NCI-H2107 (cell line): ENCODE measurements around the gene SPTBN5.
A peak's percentile ranks its signal among the peaks of the same experiment; 100 is the strongest.
"Not testable (repeated sequence)": the region's sequence is repeated elsewhere in the genome, so short reads cannot be mapped to it uniquely, and the experiment has no call there.

Experiments used
- DNase-seq: peaks from one replicate; lab custom pipeline; 2025; lab: John Stamatoyannopoulos, UW

The SPTBN5 gene

DNA sequence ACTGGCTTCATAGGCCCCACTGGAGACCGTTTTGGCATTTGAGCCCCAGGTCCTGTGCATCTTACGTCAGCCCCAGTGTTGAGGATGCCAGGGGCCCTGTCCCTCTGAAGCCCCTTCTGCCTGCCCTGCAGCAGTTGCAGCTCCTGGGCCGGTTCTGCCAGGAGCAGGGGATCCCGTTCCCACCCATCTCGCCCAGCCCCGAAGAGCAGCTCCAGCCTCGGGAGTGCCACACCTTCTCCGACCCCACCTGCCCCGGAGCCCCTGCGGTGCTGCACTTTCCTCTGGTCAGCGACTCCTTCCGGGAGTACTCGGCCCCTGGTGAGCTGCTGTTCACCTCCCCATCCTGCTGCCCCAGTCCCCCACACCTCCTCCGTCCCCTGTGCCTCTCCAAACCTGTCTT, 46.6 kb downstream of the SPTBN5 start:
- DNase-seq: no peak

DNA sequence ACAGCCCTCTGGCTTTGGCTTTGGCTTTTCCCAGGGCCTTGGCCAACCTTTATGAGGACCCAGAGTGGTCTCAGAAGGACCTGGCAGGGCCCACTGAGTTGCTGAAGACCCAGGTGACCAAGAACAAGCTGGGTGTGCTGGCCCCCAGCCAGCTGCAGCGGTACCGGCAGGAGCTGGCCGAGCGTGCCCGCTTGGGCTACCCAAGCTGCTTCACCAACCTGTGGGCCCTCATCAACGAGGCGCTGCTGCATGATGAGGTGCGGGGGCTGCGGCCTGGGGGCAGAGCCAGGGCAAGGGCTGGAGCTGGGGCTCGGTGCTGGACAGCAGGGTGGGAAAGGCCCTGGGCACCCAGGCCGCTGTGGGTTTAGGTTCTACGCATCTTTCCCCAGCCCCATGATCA, 49.0 kb downstream of the SPTBN5 start:
- DNase-seq: no peak

DNA sequence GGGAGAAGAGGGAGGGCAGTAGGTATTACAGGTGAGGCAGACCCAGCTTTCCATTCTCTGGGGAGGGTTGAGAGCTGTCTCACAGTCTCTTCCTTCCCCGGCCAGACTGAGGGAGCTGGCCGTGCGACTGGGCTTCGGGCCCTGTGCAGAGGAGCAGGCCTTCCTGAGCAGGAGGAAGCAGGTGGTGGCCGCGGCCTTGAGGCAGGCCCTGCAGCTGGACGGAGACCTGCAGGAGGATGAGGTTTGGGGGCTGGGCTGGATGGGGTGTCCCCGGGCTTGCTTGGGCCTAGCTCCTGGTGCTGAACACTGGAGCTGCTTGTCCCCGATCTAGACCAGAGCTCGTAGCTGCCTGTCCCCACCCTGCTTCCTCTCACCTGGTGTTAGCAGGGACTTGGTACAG, 50.3 kb downstream of the SPTBN5 start:
- DNase-seq: no peak

DNA sequence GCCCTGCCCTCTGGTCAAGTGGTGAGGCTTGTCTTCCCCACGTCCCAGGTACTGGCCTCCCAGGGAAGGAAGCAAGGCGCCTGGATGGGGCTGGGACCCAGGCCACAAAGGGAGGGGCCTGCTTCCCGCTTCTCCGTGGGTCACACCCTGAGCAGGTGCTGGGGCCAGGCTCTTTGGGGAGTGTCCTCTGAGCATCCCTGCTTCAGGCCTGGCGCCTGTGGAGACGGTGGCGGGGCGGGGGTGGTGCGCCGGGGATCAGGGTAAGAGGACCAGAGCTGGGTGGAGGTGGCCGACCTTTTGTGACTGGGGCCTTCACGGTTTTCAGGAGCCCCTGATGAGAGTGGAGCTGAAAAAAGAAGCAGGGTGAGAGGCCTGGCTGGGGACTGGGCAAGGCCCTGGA, 51.6 kb downstream of the SPTBN5 start:
- DNase-seq: no peak

GRCh38 chr15:41841131-41841530, 52.7 kb downstream of the SPTBN5 start:
- DNase-seq: no peak

GRCh38 chr15:41840673-41841072, 53.2 kb downstream of the SPTBN5 start:
- no peak for DNase-seq

DNA sequence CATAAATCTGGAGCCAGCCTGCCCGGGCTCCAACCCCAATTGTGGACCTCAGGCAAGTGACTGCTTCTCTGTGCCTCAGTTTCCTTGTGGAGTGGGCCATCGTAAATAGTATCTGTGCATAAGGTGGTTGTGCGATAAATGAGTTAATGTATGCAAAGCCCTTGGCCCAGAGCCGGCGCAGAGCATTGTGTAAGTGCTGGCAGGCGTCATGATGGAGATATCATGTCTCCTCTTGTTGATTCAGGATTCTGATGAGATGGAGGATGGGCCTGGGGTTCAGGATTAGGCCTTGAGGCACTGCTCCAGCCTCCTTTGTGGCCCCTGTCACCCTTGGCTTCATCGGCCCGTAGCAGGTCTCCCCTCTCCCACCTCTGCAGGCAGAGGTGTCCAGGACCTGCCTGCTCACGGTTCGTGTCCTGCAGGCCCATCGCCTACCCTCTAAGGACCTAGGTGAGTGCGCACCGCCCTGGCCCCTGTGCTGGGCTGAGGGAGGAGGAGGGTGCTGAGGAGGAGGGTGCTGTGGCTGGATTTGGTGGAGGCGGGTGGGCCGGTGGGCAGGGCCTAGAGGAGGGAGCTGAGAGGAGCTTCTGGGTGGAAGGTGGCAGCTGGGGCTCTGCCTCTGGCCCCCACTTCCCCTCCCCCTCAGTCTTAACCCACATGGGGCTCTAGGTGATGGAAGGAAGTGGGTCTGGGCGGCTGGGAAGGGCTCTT, 53.9 kb downstream of the SPTBN5 start:
- no peak for DNase-seq

GRCh38 chr15:41838400-41838897, 55.4 kb downstream of the SPTBN5 start, which contains the start of gene PLA2G4B:
Gene PLA2G4B, plus strand, starts transcription at chr15:41838847. Its CDS starts 67 bp downstream, at chr15:41838914.
- no peak for DNase-seq

GRCh38 chr15:41836713-41837454, 57.0 kb downstream of the SPTBN5 start:
- no peak for DNase-seq

DNA sequence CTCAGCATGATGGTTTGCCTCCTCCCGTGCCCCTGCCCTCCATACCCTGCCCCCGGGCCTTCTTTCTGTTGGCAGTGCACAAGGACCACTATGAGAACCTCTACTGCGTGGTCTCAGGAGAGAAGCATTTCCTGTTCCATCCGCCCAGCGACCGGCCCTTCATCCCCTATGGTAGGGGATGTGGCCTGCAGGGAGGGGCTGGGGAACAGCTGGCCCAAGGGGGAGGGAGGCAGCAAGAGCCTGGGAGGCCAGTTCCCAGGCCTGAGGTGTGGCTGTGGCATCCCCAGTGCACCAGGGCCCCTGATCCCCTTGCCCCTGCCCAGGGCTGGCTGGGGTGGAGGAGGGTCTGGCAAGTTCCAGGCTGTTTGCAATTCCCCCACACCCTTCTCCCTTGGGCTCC, 57.8 kb downstream of the SPTBN5 start:
- no peak for DNase-seq

DNA sequence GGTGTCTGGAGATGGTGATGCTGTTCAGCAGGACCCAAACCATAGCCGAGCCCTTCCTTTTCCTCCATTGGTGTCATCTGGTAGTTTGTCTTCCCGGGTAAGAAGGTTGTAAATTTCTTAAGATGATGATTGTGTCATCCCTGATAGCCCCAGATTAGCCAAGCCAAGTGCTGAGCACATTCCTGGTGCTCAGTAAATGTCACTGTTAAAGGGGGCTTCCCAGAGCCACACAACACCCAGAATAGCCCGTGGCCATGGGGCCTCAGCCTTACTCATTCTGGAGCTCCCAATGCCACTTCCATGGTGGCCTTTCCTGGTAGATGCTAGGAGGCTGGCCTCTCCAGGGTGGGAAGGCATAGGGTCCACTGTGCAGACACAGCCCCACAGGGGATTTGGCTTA, 59.8 kb downstream of the SPTBN5 start:
- no peak for DNase-seq

GRCh38 chr15:41832875-41833274, 61.0 kb downstream of the SPTBN5 start:
- peak; percentile 10 for DNase-seq

- no peak for DNase-seq
These were observed 61.6 kb downstream of the SPTBN5 start for GRCh38 chr15:41832208-41832607.

- DNase-seq: not testable (repeated sequence)
These were observed 62.6 kb downstream of the SPTBN5 start for GRCh38 chr15:41831291-41831690.

DNA sequence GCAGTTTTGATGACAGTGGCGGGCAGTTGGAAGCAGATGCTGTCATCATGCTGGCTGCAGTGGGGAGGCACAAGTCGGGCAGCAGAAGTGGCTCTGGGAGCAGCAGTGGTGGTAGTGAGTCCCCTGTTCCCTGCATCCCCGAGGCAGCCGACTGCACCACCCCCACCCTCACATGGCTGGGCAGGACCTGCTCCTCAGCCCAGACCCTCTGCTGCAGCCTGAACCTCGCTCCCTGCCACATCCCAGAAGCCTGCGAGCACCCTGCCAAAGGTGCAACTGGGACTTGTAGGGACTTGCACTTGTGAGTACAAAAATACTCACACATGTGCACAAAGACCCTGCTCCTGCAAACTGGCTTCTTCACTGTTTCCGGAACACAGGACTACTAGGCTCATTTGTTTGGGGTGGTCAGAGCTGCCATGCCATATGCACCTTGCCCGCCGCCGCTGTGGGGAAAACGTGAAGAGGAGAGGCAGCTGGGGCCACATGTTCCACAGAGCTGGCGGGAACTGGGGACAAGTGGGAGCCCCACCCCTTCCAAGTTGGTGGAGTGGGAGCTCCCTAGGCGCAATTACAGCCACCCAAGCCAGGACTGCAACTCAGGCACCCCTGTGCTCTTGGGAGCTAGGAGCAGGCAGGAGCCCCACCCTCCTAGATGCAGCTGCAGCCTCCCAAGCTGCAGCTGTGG, 63.8 kb downstream of the SPTBN5 start:
- DNase-seq: no peak

- DNase-seq: no peak
These were observed 65.1 kb downstream of the SPTBN5 start for GRCh38 chr15:41828807-41829141.

DNA sequence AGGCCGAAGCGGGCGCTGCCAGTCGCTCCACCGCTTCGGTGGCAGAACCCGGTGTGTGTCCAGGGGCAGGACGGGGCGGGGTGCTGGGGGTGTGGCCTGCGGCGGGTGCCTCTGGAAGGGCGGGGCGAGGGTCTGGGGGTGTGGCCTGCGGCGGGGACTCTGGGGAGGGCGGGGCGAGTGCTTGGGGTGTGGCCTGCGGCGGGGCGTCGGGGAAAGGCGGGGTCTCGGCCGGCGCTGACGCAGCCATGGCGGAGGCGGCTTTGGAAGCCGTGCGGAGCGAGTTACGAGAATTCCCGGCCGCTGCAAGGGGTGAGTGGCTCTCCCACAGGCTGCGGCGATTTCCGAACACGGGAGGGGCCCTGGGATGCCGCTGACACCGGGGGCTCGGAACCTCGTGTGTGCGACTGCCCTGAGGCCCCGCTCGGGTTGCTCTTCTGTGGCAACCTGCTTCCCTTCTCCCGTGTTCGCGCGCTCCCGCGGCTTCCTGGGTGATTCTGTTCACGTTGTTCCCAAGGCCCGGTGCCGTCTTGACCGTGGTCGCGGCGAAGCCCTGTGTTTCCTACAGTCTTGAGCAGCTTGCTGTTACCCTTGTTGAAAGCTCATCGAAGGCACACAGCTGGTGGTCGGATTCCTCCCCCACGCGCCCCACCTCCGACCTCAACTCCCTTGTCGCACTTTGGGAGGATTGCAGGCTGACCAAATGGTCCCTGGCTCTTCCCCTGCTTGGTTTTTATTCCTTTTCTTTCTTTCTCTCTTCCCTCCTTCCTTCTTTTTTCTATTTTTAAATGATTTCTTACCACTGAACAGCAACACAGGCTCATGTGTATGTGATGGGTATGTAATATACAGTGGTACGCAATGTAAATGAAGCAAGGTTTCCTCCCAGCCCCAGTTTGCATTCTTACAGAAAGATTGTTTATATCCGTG, 65.7 kb downstream of the SPTBN5 start, which contains the start of gene JMJD7:
Gene JMJD7 (plus strand): TSS at position 213 of the 927 bp plus-strand sequence. CDS start 33 bp downstream, at position 246.
- peak; percentile 64 for DNase-seq

GRCh38 chr15:41827290-41827879, 66.5 kb downstream of the SPTBN5 start:
- DNase-seq: no peak

DNA sequence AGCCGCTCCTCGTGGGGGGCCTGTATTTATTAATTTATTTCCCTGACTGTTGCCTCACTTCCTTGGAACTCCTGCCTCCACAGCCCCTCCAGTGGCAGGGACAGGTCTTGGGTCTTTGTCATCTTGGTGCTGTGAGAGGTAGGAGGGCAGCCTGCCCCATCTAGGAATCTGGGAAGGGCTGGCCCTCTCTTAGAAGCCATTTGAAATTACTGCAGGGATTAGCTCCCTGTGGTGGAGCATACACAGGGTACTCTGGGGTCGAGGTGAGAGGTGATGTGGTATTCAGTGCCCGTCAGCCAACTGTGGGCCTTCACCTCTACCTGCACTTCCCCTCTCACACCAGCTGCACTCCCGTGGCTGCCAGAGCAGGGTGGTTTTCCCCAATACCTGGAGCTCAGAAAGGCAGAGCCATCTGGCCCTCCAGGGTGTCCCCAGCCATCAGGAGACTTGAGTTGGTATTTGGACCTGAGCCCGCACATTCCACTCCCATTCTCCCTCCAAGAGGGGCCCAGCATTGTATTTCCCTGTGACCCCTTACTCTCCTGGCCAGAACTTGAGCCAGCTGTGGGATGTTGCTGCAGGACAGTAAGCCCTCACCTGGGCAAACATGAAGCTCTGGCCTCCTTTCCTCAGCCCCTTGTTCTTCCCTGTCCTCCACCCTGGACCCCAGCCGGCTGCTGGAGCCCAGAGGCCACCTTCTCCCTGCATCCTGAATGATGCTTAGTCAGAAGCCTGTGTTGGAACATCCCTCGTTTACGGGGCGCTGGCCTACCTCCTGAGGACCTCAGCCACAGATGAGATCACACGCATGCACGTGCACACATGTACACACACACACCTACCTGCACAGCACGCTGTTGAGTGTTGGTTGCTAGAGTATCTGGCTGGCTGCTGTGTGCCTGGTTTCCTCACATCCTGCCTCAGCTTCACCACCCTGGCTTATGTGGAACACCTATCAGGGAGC, 68.0 kb downstream of the SPTBN5 start:
- DNase-seq: no peak

DNA sequence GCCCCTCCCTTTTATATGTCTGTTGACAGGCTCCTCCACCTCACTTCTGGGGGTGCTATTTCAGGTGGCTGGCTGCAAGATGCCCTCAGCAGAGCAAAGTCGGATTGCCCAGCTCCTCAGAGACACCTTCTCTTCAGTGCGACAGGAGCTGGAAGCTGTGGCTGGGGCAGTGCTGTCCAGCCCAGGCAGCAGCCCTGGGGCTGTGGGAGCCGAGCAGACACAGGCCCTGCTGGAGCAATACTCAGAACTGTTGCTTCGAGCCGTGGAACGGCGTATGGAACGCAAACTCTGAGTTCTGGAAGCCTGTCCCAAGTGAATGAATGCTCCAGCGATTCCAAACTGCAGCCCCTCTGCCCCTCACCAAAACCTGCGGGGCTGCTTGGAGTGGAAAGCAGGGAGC, 68.7 kb downstream of the SPTBN5 start:
- DNase-seq: no peak
